Fibroblast of lung (primary cell): ENCODE results near the gene MOXD1.

Source experiments
- CTCF ChIP-seq, 2 donors: IDR thresholded peaks in 1 of 2; conservative IDR thresholded peaks in 1 of 2; 1 replicate in 1 of 2; 2 replicates in 1 of 2; pipeline ENCODE4 v1.5.1; 2011 to 2012; ENCODE audit warnings: low read length in 2 of 2, control low read depth in 1 of 2, inconsistent platforms in 1 of 2, low read depth in 1 of 2, mild to moderate bottlenecking in 1 of 2
- EZH2 ChIP-seq: IDR thresholded peaks from 2 replicates; pipeline ENCODE4 v1.5.1; 2012; ENCODE audit warnings: low read length, control low read depth, mild to moderate bottlenecking; ENCODE audit errors: missing control alignments

GRCh38 chr6:132334521-132334885, 66.8 kb downstream of the MOXD1 start:
- TF ChIP-seq CTCF (conservative IDR thresholded peaks at IDR 0.05 in 1 of 2, IDR thresholded peaks at IDR 0.05 in 1 of 2; ENCODE audit: low read depth in 1 of 2, low read length in 2 of 2) (no peak), EZH2 (no peak)
